Measurements from ENCODE around the gene FOXR1. TPM values are rescaled to one million over a fixed set of nuclear protein-coding genes. Genes with fewer than 3 reads are reported as not detected.
"Not testable (repeated sequence)": the region's sequence is repeated elsewhere in the genome, so short reads cannot be mapped to it uniquely, and the experiment has no call there.

FOXR1 gene
- total RNA-seq, 1 donor, result not detected

DNA sequence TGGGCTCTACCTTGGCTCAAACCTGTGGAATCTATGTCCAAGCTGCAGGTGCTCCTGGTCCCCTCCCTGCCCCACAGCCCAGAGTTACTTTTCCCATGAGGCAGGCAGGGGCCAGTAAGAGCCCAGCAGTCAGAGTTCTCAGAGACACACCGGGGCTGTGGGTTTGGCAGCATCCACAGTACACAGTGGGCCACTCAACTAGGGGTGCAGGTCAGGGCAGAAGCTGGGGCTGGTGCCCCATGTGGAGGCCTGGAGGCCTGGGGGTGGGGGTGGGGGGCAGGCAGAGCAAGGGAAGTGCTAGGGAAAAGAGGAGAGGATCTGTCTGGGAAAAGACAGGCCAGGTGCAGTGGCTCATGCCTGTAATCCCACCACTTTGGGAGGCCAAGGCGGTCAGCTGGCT is 13.0 kb upstream of the FOXR1 start:
- Histone ChIP-seq H3K36me3 (ENCODE audit: insufficient read depth, low read length) (no peaks in the 10 kb centered on the region), H3K27ac (ENCODE audit: low read depth, low read length) (no peak overlapping the region), H3K9me3 (ENCODE audit: low read depth, low read length) (no peaks in the 10 kb centered on the region), H3K4me3 (ENCODE audit: insufficient read depth, low read length) (no peak overlapping the region), H2AFZ (ENCODE audit: low read length) (no peak overlapping the region), H4K20me1 (ENCODE audit: insufficient read depth, low read length) (no peaks in the 10 kb centered on the region), H3K4me2 (ENCODE audit: insufficient read depth, low read length) (no peak overlapping the region), H3K4me1 (ENCODE audit: insufficient read depth, low read length) (no peaks in the 10 kb centered on the region), H3K79me2 (ENCODE audit: insufficient read depth, low read length) (no peaks in the 10 kb centered on the region), H3K27me3 (ENCODE audit: insufficient read depth, low read length) (peaks cover 26% of the 10 kb centered on the region)
- TF ChIP-seq, protein P1, sequence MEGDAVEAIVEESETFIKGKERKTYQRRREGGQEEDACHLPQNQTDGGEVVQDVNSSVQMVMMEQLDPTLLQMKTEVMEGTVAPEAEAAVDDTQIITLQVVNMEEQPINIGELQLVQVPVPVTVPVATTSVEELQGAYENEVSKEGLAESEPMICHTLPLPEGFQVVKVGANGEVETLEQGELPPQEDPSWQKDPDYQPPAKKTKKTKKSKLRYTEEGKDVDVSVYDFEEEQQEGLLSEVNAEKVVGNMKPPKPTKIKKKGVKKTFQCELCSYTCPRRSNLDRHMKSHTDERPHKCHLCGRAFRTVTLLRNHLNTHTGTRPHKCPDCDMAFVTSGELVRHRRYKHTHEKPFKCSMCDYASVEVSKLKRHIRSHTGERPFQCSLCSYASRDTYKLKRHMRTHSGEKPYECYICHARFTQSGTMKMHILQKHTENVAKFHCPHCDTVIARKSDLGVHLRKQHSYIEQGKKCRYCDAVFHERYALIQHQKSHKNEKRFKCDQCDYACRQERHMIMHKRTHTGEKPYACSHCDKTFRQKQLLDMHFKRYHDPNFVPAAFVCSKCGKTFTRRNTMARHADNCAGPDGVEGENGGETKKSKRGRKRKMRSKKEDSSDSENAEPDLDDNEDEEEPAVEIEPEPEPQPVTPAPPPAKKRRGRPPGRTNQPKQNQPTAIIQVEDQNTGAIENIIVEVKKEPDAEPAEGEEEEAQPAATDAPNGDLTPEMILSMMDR (IDR thresholded peaks at IDR 0.05; ENCODE audit: extremely low read depth, low read depth, low read length), result no peak
- DNase-seq (ENCODE audit: insufficient read length, low spot score, missing footprints), result peak; percentile 62

DNA sequence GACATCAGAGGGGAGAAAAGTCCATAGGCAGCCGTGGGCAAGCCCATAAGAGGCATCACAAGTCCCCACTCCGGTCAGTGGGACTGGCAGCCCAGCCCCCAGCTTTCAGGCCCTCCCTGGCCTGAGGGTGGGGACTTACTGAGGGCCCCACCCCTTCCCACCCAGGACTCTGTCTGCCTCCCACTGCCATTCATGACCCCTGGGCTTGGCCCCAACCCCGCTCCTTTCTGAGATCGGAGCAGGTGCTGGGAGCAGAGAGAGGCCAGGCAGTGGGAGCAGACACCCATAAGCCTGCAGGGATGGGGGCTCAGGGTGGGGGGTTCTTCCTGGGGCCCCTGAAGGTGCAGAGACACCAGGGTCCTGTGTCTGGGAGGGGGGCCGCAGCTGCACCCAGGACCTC is 10.4 kb upstream of the FOXR1 start:
- Histone ChIP-seq H3K4me1 (ENCODE audit: insufficient read depth, low read length) (no peaks in the 10 kb centered on the region), H3K4me3 (ENCODE audit: insufficient read depth, low read length) (no peak overlapping the region), H3K9me3 (ENCODE audit: low read depth, low read length) (no peaks in the 10 kb centered on the region), H3K27me3 (ENCODE audit: insufficient read depth, low read length) (peaks cover 12% of the 10 kb centered on the region), H3K4me2 (ENCODE audit: insufficient read depth, low read length) (no peak overlapping the region), H3K36me3 (ENCODE audit: insufficient read depth, low read length) (no peaks in the 10 kb centered on the region), H2AFZ (ENCODE audit: low read length) (no peak overlapping the region), H3K27ac (ENCODE audit: low read depth, low read length) (no peak overlapping the region), H3K79me2 (ENCODE audit: insufficient read depth, low read length) (no peaks in the 10 kb centered on the region), H4K20me1 (ENCODE audit: insufficient read depth, low read length) (no peaks in the 10 kb centered on the region)
- no peak for DNase-seq (ENCODE audit: insufficient read length, low spot score, missing footprints)
- TF ChIP-seq, protein P1 (IDR thresholded peaks at IDR 0.05; ENCODE audit: extremely low read depth, low read depth, low read length), result no peak

DNA sequence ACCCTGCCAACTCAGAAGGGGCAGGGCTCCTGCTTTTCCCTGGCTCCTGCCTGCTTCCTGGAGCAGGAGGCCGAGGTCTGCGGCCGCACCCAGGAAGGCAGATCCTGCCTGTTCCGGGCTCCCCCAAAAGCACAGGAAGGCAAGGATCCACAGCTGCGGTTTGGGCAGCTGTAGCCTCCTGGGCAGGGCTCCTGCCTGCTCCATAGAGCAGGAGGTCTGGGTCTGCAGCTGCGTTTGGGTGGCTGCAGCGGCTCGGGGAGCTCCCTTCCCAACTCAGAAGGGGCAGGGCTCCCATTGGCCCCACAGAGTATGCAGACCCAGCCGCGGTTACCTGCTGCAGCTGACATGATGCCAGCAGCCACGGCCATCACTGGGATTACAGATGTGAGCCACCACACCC is 10.0 kb upstream of the FOXR1 start:
- H3K4me1 ChIP-seq (ENCODE audit: insufficient read depth, low read length), result no peaks in the 10 kb centered on the region
- H3K4me2 ChIP-seq (ENCODE audit: insufficient read depth, low read length), result no peak overlapping the region
- DNase-seq (ENCODE audit: insufficient read length, low spot score, missing footprints), result no peak
- H2AFZ ChIP-seq (ENCODE audit: low read length), result no peak overlapping the region
- no peaks in the 10 kb centered on the region for H3K9me3 ChIP-seq (ENCODE audit: low read depth, low read length)
- H3K27me3 ChIP-seq (ENCODE audit: insufficient read depth, low read length), result peaks cover 12% of the 10 kb centered on the region
- H4K20me1 ChIP-seq (ENCODE audit: insufficient read depth, low read length), result no peaks in the 10 kb centered on the region
- no peak overlapping the region for H3K4me3 ChIP-seq (ENCODE audit: insufficient read depth, low read length)
- no peak overlapping the region for H3K27ac ChIP-seq (ENCODE audit: low read depth, low read length)
- no peaks in the 10 kb centered on the region for H3K36me3 ChIP-seq (ENCODE audit: insufficient read depth, low read length)
- H3K79me2 ChIP-seq (ENCODE audit: insufficient read depth, low read length), result no peaks in the 10 kb centered on the region
- TF ChIP-seq, protein P1 (IDR thresholded peaks at IDR 0.05; ENCODE audit: extremely low read depth, low read depth, low read length), result no peak

DNA sequence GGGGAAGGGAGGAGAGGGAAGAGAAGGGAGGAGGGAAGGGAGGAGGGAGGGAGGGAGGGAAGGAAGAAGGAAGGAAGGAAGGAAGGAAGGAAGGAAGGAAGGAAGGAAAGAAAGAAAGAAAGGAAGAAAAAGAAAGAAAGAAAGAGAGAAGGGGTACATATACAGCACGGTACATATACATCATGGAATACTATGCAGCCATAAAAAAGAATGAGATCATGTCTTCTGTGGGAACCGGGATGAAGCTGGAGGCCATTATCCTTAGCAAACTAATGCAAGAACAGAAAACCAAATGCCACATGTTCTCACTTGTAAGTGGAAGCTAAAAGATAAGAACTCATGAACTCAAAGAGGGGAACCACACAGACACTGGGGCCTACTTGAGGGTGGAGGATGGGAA is 2.1 kb upstream of the FOXR1 start:
- H3K4me3 ChIP-seq (ENCODE audit: insufficient read depth, low read length); H3K4me2 ChIP-seq (ENCODE audit: insufficient read depth, low read length); H3K4me1 ChIP-seq (ENCODE audit: insufficient read depth, low read length); H3K79me2 ChIP-seq (ENCODE audit: insufficient read depth, low read length); H4K20me1 ChIP-seq (ENCODE audit: insufficient read depth, low read length); DNase-seq (ENCODE audit: insufficient read length, low spot score, missing footprints); H3K36me3 ChIP-seq (ENCODE audit: insufficient read depth, low read length); H3K9me3 ChIP-seq (ENCODE audit: low read depth, low read length); H2AFZ ChIP-seq (ENCODE audit: low read length); H3K27ac ChIP-seq (ENCODE audit: low read depth, low read length): not testable (repeated sequence)
- peaks cover 12% of the 10 kb centered on the region for H3K27me3 ChIP-seq (ENCODE audit: insufficient read depth, low read length)

Measured in osteoblast (primary cell).